SK-N-SH treated with all-trans-retinoic acid at 6 μM for 48 hours (cell line): ENCODE data around the gene DCDC2C.

Experiments
- ATAC-seq: fragments of 200-7000 bp; cut with Tn5 transposase; 3 replicates; pipeline ENCODE4 v1.9.1; 2020; ENCODE audit warnings: mild to moderate bottlenecking, moderate library complexity
- ARNTL ChIP-seq: fragments of 450-650 bp; formaldehyde crosslinking; IDR thresholded peaks from 2 replicates; pipeline ENCODE4 v1.5.0; 2020; ENCODE audit warnings: low read depth, mild to moderate bottlenecking, moderate library complexity, borderline replicate concordance
- BACH2 ChIP-seq: fragments of 250-450 bp; sonication (Bioruptor Pico); IDR thresholded peaks from 2 replicates; pipeline ENCODE4 v1.9.0; 2021; ENCODE audit warnings: mild to moderate bottlenecking, borderline replicate concordance
- CSDC2 ChIP-seq: fragments of 250-450 bp; sonication (Bioruptor Pico); IDR thresholded peaks from 2 replicates; pipeline ENCODE4 v1.5.0; 2020; ENCODE audit warnings: mild to moderate bottlenecking, moderate library complexity
- ESRRG ChIP-seq: fragments of 250-450 bp; sonication (Bioruptor Pico); IDR thresholded peaks from 2 replicates; pipeline ENCODE4 v1.6.1; 2021; ENCODE audit warnings: mild to moderate bottlenecking
- GLIS3 ChIP-seq: fragments of 250-450 bp; sonication (Bioruptor Pico); IDR thresholded peaks from 2 replicates; pipeline ENCODE4 v1.5.0; 2020; ENCODE audit warnings: mild to moderate bottlenecking, moderate library complexity
- ISL1 ChIP-seq: fragments of 250-450 bp; sonication (Bioruptor Pico); IDR thresholded peaks from 2 replicates; pipeline ENCODE4 v2.1.2; 2022; ENCODE audit warnings: mild to moderate bottlenecking, moderate library complexity
- OSR1 ChIP-seq: fragments of 250-450 bp; sonication (Bioruptor Pico); IDR thresholded peaks from 2 replicates; pipeline ENCODE4 v1.8.0; 2022; ENCODE audit warnings: moderate library complexity, mild to moderate bottlenecking, inconsistent platforms
- PATZ1 ChIP-seq: fragments of 250-450 bp; sonication (Bioruptor Pico); IDR thresholded peaks from 2 replicates; pipeline ENCODE4 v1.8.0; 2020; ENCODE audit warnings: mild to moderate bottlenecking, moderate library complexity, borderline replicate concordance
- PPARA ChIP-seq: fragments of 250-450 bp; sonication (Bioruptor Pico); IDR thresholded peaks from 2 replicates; pipeline ENCODE4 v1.5.0; 2020; ENCODE audit warnings: mild to moderate bottlenecking, borderline replicate concordance
- RARB ChIP-seq: fragments of 250-450 bp; sonication (Bioruptor Pico); IDR thresholded peaks from 2 replicates; pipeline ENCODE4 v1.8.0; 2021; ENCODE audit warnings: mild to moderate bottlenecking, moderate library complexity
- SNAI2 ChIP-seq: fragments of 250-450 bp; sonication (Bioruptor Pico); IDR thresholded peaks from 2 replicates; pipeline ENCODE4 v1.5.0; 2020; ENCODE audit warnings: mild to moderate bottlenecking, moderate library complexity
- TCF4 ChIP-seq: fragments of 250-450 bp; sonication (Bioruptor Pico); IDR thresholded peaks from 2 replicates; pipeline ENCODE4 v1.8.0; 2021; ENCODE audit warnings: mild to moderate bottlenecking, moderate library complexity, borderline replicate concordance
- TOX ChIP-seq: fragments of 250-450 bp; sonication (Bioruptor Pico); IDR thresholded peaks from 2 replicates; pipeline ENCODE4 v1.8.0; 2021; ENCODE audit warnings: mild to moderate bottlenecking, moderate library complexity, borderline replicate concordance
- TSHZ2 ChIP-seq: fragments of 250-450 bp; sonication (Bioruptor Pico); IDR thresholded peaks from 2 replicates; pipeline ENCODE4 v1.5.0; 2020; ENCODE audit warnings: mild to moderate bottlenecking, moderate library complexity
- ZC3H10 ChIP-seq: fragments of 250-450 bp; sonication (Bioruptor Pico); IDR thresholded peaks from 2 replicates; pipeline ENCODE4 v1.5.1; 2021; ENCODE audit warnings: mild to moderate bottlenecking, moderate library complexity
- ZFP3 ChIP-seq: fragments of 250-450 bp; sonication (Bioruptor Pico); IDR thresholded peaks from 2 replicates; pipeline ENCODE4 v1.5.0; 2020; ENCODE audit warnings: mild to moderate bottlenecking, moderate library complexity
- ZFP30 ChIP-seq: fragments of 450-650 bp; formaldehyde crosslinking; IDR thresholded peaks from 2 replicates; pipeline ENCODE4 v1.5.0; 2022; ENCODE audit warnings: mild to moderate bottlenecking, moderate library complexity
- ZNF565 ChIP-seq: fragments of 450-650 bp; formaldehyde crosslinking; conservative IDR thresholded peaks from 2 replicates; pipeline ENCODE4 v1.5.0; 2020; ENCODE audit warnings: low read depth, mild to moderate bottlenecking, moderate library complexity
- TF ChIP-seq, protein P1 (sequence below): fragments of 250-450 bp; sonication (Bioruptor Pico); IDR thresholded peaks from 2 replicates; pipeline ENCODE4 v1.8.0; 2021; ENCODE audit warnings: low read depth, mild to moderate bottlenecking, moderate library complexity, borderline replicate concordance
- TF ChIP-seq, protein P2 (sequence below): fragments of 250-450 bp; sonication (Bioruptor Pico); IDR thresholded peaks from 2 replicates; pipeline ENCODE4 v1.5.1; 2021; ENCODE audit warnings: mild to moderate bottlenecking, moderate library complexity
- TF ChIP-seq, protein P3 (sequence below): fragments of 250-450 bp; sonication (Bioruptor Pico); IDR thresholded peaks from 2 replicates; pipeline ENCODE4 v1.5.1; 2020; ENCODE audit warnings: low read depth, mild to moderate bottlenecking, moderate library complexity

The DCDC2C gene

DNA sequence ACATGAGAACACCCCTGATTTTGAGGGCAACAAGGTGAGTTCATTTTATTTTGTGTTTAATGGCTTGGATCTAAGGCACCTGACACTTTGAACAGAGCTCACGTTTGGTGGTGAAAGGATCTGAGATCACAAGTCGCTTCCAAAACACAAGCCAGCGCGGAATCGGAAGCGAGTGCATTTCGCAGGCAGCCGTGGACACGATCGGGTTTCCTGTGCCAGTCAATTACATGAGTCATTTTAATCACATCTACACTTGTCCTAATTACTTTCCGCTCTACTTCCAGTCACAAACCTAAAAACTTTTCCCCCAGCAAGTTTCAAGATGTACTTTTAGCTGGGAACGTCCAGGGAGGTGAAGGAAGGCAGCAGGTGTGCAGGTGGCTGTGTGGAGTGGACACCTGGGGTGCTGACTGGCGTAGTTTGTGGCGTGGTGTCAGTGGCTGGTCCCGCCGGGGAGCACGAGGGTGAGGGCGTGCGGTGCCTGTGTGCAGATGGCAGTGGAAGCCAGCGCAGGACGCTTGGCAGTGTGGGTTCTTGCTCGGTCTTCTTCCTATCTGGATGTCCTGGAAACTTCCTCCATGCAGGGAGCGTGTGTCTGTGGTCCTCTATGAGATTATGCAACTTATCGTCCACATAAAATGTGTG lies 75.6 kb downstream of the DCDC2C start:
- TF ChIP-seq PATZ1 (no peak), SNAI2 (CRISPR knock-in tag) (no peak), PPARA (CRISPR knock-in tag) (no peak), ISL1 (CRISPR knock-in tag) (no peak), TCF4 (CRISPR knock-in tag) (no peak), ARNTL (CRISPR knock-in tag) (no peak), TOX (no peak), GLIS3 (CRISPR knock-in tag) (no peak), BACH2 (no peak), TSHZ2 (CRISPR knock-in tag) (no peak), ZC3H10 (CRISPR knock-in tag) (no peak), CSDC2 (no peak), ZFP30 (CRISPR knock-in tag) (no peak), ZFP3 (CRISPR knock-in tag) (no peak), ZNF565 (no peak), RARB (CRISPR knock-in tag) (no peak), OSR1 (no peak)
- TF ChIP-seq, protein P1, sequence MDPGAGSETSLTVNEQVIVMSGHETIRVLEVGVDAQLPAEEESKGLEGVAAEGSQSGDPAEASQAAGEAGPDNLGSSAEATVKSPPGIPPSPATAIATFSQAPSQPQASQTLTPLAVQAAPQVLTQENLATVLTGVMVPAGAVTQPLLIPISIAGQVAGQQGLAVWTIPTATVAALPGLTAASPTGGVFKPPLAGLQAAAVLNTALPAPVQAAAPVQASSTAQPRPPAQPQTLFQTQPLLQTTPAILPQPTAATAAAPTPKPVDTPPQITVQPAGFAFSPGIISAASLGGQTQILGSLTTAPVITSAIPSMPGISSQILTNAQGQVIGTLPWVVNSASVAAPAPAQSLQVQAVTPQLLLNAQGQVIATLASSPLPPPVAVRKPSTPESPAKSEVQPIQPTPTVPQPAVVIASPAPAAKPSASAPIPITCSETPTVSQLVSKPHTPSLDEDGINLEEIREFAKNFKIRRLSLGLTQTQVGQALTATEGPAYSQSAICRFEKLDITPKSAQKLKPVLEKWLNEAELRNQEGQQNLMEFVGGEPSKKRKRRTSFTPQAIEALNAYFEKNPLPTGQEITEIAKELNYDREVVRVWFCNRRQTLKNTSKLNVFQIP, result no peak
- TF ChIP-seq, protein P2, sequence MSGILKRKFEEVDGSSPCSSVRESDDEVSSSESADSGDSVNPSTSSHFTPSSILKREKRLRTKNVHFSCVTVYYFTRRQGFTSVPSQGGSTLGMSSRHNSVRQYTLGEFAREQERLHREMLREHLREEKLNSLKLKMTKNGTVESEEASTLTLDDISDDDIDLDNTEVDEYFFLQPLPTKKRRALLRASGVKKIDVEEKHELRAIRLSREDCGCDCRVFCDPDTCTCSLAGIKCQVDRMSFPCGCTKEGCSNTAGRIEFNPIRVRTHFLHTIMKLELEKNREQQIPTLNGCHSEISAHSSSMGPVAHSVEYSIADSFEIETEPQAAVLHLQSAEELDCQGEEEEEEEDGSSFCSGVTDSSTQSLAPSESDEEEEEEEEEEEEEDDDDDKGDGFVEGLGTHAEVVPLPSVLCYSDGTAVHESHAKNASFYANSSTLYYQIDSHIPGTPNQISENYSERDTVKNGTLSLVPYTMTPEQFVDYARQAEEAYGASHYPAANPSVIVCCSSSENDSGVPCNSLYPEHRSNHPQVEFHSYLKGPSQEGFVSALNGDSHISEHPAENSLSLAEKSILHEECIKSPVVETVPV (CRISPR knock-in tag), result no peak
- TF ChIP-seq, protein P3, sequence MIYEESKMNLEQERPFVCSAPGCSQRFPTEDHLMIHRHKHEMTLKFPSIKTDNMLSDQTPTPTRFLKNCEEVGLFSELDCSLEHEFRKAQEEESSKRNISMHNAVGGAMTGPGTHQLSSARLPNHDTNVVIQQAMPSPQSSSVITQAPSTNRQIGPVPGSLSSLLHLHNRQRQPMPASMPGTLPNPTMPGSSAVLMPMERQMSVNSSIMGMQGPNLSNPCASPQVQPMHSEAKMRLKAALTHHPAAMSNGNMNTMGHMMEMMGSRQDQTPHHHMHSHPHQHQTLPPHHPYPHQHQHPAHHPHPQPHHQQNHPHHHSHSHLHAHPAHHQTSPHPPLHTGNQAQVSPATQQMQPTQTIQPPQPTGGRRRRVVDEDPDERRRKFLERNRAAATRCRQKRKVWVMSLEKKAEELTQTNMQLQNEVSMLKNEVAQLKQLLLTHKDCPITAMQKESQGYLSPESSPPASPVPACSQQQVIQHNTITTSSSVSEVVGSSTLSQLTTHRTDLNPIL (CRISPR knock-in tag), result no peak
- ATAC-seq, result no peak

- TF ChIP-seq ZFP30 (CRISPR knock-in tag) (no peak), ESRRG (CRISPR knock-in tag) (no peak), RARB (CRISPR knock-in tag) (no peak), PATZ1 (no peak), ZFP3 (CRISPR knock-in tag) (no peak), ZC3H10 (CRISPR knock-in tag) (no peak)
- TF ChIP-seq, protein P1, result no peak
- no peak for ATAC-seq
These were observed 76.2 kb downstream of the DCDC2C start for GRCh38 chr2:3779496-3780049.
